Activated CD8-positive, alpha-beta memory T cell treated with anti-CD3 and anti-CD28 coated beads for 36 hours (primary cell): Measurements from ENCODE around the gene CEP170B. TPM values are rescaled to one million over a fixed set of nuclear protein-coding genes. Genes with fewer than 3 reads are reported as not detected.

Experiments used
- CTCF ChIA-PET: fragments of 350-600 bp; sonication (Branson Sonifier 250); formaldehyde crosslinking; loops from one replicate; lab custom pipeline; 2021; ENCODE audit warnings: antibody characterized with exemption; lab: Charles Lee
- POLR2A ChIA-PET: fragments of 350-600 bp; sonication (Branson Sonifier 250); formaldehyde crosslinking; loops from one replicate; lab custom pipeline; 2021; ENCODE audit warnings: antibody characterized with exemption; lab: Charles Lee
- total RNA-seq, 2 experiments: library from RNA; stranded (reverse); gene quantifications; one replicate each; pipeline ENCODE4 v1.2.3, GENCODE V29; 2021

CEP170B gene
- total RNA-seq, 2 experiments from 2014 or later = 7.7 to 7.8 TPM

GRCh38 chr14:104873380-104874055 is 8.4 kb downstream of the CEP170B start:
- ChIA-PET POLR2A (no interaction called here), CTCF (no interaction called here)

GRCh38 chr14:104874110-104874531 is 9.1 kb downstream of the CEP170B start:
- POLR2A ChIA-PET = no interaction called here
- CTCF ChIA-PET = no interaction called here

- ChIA-PET POLR2A (interaction anchor here (0.5 kb wide), 1 partner anchor 80 kb away, joined by 3 read pairs; no protein-coding TSS in a partner anchor), CTCF (no interaction called here)
These were observed 9.7 kb downstream of the CEP170B start for GRCh38 chr14:104874571-104875411.

- ChIA-PET POLR2A (no interaction called here), CTCF (no interaction called here)
These were observed 10.3 kb downstream of the CEP170B start for GRCh38 chr14:104875412-104875751.

GRCh38 chr14:104875811-104876210 is 10.7 kb downstream of the CEP170B start:
- ChIA-PET POLR2A (no interaction called here), CTCF (no interaction called here)

- CTCF ChIA-PET = no interaction called here
These were observed 11.2 kb downstream of the CEP170B start for GRCh38 chr14:104876251-104876699.

GRCh38 chr14:104877066-104877805 is 12.2 kb downstream of the CEP170B start:
- POLR2A ChIA-PET = no interaction called here
- CTCF ChIA-PET = no interaction called here

More at GRCh38 chr14:104876251-104876699, 11.2 kb downstream of the CEP170B start:
- POLR2A ChIA-PET = no interaction called here

GRCh38 chr14:104877806-104878550 is 12.9 kb downstream of the CEP170B start:
- POLR2A ChIA-PET = no interaction called here
- CTCF ChIA-PET = no interaction called here

GRCh38 chr14:104878582-104878981 is 13.5 kb downstream of the CEP170B start:
- CTCF ChIA-PET = no interaction called here
- POLR2A ChIA-PET = no interaction called here

GRCh38 chr14:104879201-104879982 is 14.3 kb downstream of the CEP170B start:
- ChIA-PET POLR2A (no interaction called here), CTCF (no interaction called here)

- ChIA-PET CTCF (no interaction called here), POLR2A (no interaction called here)
These were observed 15.0 kb downstream of the CEP170B start for GRCh38 chr14:104879983-104880565.

- ChIA-PET POLR2A (interaction anchor here (0.5 kb wide), 1 partner anchor 190 kb away, joined by 3 read pairs; no protein-coding TSS in a partner anchor), CTCF (no interaction called here)
These were observed 15.6 kb downstream of the CEP170B start for GRCh38 chr14:104880584-104881210.

- POLR2A ChIA-PET = interaction anchor here (0.5 kb wide), 1 partner anchor 191 kb away, joined by 3 read pairs; no protein-coding TSS in a partner anchor
- CTCF ChIA-PET = no interaction called here
These were observed 16.4 kb downstream of the CEP170B start for GRCh38 chr14:104881369-104881979.

- CTCF ChIA-PET = no interaction called here
These were observed 17.4 kb downstream of the CEP170B start for GRCh38 chr14:104882325-104882973.

GRCh38 chr14:104882991-104883660 is 18.1 kb downstream of the CEP170B start:
- ChIA-PET POLR2A (no interaction called here), CTCF (no interaction called here)

More at GRCh38 chr14:104882325-104882973, 17.4 kb downstream of the CEP170B start:
- POLR2A ChIA-PET = no interaction called here

- ChIA-PET POLR2A (no interaction called here), CTCF (no interaction called here)
These were observed 18.8 kb downstream of the CEP170B start for GRCh38 chr14:104883681-104884361.
